HG03064 (cell line): ENCODE data around the gene PFN3.

Experiments
- ATAC-seq: cut with Tn5 transposase; IDR thresholded peaks from one replicate; pipeline ENCODE4 v1.9.1; 2021; ENCODE audit warnings: low read depth; ENCODE audit not compliant: unreplicated experiment

The PFN3 gene

DNA sequence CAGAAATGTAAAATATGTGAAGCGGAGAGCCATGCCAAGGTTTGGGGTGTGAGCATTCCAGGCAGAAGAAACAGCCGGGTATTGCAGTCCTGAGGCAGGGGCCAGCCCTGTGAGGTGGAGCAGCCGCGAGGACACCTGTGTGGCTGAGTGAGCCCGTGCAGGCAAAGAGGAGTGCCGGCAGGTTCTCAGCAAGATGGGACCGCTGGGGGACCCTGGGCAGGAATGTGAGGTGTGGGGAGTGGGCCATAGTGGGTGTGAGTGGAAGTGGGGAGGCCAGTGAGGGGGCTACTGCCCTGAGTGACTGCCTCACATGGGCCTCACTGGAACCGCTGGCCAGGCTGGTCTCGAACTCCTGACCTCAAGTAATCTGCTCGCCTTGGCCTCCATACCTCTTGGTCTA lies 38.0 kb upstream of the PFN3 start:
- no peak for ATAC-seq

DNA sequence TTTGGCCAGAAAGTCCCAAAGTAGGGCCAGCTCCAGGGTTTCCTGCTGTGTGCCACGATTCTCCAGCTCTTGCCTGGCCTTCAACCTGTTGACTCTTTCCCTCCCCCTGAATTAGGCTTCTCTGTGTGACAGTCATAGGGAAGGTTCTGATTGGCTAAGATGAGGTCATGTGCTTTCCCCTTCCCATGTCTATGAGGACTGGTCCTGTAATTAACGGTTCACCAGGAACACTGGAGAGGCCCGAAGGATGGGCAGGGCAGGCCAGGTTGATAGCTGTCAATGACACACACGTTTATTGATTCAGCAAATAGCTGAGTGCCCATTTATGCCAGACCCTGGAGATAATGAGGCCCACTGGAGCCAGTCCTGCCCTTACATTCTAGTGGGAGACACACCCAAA lies 37.2 kb upstream of the PFN3 start:
- no peak for ATAC-seq

DNA sequence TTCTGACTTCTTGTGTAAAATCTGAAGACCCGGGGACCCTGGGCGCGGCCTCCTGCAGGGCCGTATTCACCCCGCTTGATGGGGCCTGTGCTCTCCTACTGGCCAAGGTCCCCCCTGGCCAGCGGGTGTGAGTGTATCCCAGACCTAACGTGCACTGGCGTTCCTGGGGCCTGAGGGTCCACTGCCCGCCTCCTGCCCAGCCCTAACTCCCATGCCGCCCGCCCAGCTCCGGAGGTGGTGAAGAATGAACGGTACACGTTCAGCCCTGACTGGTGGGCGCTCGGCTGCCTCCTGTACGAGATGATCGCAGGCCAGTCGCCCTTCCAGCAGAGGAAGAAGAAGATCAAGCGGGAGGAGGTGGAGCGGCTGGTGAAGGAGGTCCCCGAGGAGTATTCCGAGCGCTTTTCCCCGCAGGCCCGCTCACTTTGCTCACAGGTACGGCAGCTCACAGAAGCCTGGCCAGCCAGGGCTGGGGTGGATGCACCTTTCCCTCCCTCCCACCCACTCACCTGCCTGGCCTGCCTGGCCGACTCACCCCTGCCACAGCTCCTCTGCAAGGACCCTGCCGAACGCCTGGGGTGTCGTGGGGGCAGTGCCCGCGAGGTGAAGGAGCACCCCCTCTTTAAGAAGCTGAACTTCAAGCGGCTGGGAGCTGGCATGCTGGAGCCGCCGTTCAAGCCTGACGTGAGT lies 35.5 kb upstream of the PFN3 start:
- no peak for ATAC-seq

DNA sequence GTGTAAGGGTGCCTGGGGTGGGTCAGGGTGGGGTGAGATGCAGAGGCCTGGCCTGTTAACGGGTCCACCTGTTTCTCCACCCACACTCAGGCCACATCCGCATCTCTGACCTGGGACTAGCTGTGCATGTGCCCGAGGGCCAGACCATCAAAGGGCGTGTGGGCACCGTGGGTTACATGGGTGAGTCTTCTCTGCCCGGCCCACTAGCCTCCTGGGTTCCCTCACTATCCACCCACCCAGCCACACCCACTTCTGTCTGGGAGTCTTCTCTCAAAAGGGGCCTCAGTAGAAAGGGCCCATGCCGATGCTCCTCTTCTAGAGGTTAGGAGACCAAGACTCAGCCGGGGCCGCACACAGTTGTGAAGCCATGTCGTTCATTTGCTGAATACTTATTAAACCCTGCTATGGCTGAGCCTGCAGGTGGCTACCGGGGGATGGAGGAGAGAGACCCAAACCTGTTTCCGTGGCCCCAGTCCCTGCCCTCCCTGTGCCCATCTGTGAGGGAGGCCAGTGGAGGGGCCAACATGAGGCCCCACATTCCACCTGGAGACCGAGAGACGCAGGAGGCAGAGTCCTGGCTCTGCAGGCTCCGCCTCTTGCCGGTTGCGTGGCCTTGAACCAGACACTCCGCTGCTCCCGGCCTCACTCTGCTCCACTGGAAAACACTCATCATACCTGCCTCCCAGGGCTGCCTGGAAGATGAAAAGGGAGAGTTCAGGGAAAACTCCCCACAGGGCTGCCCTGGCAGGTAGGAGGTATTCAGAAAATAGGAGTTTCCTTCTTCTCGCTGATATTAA lies 34.7 kb upstream of the PFN3 start:
- no peak for ATAC-seq

DNA sequence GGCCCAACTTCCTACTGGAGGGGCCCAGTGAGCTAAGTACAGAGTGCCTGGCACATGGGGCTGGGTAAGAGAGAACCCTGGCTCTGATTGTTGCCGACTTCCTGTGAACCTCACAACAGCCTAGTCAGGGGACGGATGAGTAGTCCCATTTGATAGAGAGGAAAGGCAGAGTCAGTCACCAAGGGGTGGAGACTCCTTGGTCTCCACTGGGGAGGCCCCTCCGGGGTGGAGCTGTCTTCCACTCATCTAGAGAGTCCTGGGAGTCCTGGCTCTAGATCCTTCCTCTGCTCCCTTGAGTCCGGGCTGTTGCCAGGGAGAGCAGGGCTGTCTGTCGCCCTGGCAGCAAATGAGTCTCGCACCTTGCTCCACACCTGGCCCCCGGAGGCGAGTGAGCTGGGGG lies 34.0 kb upstream of the PFN3 start:
- ATAC-seq = no peak

DNA sequence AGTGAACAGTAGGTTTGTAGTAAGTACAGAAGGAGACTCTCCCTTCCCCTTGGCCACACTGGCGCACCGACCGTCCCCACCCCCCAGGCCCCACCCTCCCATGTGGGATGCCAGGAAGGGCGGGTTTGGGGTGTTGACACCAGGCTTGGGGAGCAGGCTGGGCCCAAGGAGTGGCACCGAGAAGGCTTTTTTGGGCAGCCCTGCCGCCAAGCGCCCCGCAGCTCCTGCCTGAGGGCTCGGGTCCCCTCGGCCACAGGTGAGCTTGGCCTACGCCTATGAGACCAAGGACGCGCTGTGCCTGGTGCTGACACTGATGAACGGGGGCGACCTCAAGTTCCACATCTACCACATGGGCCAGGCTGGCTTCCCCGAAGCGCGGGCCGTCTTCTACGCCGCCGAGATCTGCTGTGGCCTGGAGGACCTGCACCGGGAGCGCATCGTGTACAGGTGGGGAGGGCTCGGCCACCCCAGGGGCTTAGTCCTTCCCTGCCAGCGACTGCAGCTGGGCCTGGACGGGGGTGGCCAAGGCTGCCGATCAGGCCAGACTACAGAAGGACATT lies 33.3 kb upstream of the PFN3 start:
- no peak for ATAC-seq

DNA sequence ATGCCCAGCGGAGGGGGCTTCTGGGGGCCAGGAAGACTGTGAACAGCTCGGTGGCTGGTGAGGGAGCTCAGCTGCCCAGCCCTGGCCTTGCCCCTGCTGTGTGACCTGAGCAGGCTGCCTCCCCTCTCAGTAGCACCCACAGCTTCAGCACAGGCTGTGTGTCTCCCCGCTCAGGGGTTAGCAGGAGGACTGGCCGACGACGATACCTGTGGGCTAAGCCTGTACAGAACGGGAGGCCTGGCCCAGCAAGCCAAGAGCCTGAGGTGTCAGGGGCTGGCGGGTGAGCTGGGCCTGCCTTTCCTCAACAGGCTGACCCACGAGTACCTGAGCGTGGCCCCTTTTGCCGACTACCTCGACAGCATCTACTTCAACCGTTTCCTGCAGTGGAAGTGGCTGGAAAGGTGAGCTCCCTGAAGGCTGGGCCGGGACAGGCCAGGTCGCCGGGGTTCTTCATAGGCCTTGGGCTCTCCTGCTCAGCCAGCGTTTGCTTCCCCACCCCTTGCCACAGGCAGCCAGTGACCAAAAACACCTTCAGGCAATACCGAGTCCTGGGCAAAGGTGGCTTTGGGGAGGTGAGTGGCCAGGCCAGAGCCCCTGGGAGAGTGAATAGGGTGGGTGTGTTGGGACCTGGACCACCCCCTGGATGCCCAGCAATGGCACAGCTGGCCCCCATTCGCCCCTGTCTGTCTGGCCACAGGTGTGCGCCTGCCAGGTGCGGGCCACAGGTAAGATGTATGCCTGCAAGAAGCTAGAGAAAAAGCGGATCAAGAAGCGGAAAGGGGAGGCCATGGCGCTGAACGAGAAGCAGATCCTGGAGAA lies 32.6 kb upstream of the PFN3 start:
- ATAC-seq = no peak

DNA sequence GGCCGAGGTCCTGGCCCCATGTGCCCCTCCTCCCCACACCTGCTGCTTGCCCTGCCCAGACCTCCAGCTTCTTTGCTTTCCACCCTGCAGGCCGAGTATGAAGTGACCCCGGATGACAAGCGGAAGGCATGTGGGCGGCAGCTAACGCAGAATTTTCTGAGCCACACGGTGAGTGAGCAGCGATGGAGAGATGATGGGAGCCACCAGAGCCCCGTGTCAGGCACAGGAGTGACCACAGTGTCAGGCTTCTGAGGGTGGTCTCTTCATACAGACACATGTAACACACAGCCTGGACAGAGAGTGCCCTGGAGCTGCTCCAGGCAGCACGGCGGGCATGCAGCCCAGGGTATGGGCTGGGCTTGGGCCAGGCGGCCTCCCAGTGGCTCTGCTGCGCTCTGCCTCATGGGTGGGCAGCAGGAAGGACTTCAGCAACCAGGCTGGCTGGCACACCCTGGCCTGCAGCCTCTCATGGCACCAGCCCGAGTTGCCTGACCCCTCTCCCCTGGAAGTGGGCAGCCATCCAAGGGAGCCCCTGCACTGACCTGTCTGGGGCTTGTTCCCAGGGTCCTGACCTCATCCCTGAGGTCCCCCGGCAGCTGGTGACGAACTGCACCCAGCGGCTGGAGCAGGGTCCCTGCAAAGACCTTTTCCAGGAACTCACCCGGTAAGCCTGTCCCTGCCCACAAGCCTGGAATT lies 31.8 kb upstream of the PFN3 start:
- no peak for ATAC-seq

DNA sequence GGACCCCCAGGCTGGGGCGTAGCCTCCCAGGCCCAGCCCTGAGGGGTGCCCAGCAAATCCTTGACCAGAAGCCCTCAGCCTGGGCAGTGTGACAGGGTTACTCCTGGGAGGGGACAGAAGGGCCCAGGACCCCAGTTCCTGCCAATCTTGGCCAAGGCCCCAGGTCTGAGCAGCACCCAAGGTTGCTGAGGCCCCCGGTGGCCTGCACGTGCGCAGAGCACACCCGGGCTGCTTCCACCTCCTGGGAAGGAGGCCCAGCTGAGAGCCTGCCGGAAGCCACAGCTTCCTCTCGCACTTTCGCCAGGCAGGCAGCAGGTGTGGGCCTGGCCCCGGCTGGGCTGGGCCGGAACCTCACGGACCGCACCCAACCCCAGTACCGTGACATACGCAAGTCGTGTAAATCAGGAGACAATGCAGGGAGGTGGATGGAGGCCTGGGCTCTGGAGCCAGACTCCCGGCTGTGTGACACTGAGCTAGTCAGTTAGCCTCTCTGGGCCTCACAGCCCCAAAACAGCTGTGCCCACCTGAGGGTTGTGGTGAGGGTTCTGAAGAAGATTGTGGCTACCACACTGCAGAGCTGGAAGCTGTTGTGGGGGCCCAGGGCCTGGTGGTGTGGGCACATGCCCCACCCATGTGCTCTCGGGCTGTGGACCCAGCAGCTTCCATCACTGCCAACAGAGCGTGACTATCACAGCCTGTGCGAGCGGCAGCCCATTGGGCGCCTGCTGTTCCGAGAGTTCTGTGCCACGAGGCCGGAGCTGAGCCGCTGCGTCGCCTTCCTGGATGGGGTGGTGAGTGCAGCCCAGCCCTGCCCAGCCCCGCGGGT lies 31.1 kb upstream of the PFN3 start:
- peak; percentile 38 for ATAC-seq

DNA sequence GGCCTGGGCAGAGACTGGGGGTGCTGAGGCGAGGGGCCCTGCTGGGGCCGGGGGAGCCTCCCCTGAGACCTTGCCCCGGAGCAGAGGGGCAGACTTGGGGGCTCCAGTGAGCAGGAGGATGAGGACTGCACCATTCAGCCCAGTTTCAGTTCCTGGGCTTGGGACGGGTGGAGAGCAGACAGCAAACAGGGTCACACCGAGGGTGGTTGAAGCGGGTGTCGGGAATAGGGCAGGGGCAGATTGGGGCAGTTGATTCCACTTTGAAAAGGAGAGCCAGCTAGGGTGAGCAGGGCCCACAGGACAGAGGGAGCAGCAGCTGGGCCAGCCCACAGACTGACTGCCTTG lies 30.5 kb upstream of the PFN3 start:
- no peak for ATAC-seq

DNA sequence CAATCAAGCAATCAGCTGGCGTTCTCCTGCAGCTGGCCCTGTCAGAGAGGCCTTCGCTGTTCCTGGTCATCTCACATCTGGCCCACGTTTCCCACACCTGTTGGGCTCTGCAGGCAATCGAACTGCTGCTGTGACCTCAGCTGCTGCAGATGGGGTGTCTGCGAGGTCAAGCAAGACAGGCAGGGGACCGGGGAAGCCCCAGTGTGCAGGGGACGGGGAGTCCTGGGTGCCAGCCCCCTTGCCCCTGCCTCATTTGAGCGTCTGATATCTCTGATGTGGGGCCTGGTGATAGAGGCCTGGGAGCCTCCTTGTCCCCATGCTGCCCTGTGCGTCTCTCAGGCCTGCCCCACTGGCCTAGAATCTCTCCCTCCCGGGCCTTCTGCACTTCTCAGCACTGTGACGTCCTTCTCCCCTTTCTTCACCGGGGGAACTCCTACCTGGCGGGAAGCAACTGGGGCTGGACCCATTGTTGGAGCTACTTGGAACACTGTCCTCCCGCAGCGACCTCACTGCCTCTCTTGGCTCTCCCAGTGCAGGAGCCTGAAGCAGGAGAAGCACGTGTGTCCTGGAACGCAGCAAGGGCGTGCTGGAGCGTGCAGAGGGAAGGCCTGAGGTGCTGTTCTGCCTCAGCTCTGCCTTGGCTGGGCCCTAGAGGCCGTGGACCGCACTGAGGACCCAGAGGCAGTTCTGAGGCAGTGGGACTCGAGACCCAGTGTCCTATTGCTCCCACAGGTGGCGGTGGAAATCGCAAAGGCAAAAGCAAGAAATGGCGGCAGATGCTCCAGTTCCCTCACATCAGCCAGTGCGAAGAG lies 29.9 kb upstream of the PFN3 start:
- no peak for ATAC-seq

DNA sequence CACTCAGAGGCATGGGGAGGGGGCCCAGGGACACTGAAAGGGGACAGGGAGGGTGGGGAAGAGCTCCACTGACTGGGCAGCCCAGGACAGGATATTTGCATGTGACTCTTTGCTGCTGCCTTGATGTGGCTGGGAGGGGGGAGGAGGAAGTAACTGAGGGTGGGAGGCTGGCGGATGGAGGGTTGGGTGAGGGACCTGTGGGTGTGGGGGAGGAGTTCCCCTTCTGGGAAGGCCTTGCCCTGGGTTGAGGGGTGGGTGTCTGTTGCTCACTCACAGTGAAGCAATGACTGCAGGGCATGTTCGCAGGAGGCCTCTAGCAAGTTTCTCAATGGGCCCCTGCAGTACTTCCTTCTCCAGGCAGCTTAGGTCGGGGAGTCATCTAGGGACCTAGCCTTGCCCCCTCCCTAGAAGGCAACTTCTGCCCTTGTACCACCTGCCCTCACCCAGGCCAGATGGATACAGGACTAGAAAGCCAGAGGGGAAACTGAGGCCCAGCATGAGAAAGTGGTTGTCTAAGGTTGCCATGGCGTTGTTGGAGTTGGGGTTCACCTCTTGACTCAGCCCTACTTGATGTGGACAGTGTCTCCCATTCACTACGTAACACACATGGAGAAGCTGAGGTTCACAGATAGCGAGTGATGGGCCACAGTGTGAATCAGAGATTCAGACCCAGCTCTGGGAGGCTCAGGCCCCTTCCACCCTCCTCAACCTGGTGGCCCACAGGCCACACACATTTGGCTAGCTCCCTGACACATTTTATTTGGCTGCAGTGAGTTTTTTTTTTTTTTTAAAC lies 29.0 kb upstream of the PFN3 start:
- no peak for ATAC-seq

DNA sequence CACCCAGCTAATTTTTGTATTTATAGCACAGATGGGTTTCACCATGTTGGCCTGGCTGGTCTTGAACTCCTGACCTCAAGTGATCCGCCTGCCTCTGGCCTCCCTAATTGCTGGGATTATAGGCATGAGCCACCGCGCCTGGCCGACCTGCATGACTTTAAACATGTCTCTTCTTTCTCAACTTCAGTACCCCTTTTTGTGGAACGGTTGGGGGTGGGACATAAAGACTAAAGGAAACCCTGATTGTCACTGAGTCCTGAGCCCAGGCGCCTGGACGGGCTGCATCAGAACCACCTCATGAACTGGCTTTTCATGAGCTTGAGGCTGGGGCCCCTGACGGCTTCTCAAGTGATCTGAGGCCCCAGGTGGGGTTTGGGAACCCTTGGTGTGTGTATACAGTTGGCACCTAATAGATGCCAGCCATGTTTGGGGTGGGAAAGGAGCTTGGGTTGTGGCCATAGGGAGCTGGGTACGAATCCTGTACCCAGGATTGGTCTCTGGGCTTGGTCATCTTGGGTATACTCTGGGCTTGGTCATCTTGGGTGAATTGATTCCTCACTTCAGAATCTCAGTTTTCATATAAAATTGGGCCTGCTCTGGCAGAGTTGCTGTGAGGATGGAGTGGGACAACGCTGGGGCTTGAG lies 28.2 kb upstream of the PFN3 start:
- ATAC-seq = no peak

DNA sequence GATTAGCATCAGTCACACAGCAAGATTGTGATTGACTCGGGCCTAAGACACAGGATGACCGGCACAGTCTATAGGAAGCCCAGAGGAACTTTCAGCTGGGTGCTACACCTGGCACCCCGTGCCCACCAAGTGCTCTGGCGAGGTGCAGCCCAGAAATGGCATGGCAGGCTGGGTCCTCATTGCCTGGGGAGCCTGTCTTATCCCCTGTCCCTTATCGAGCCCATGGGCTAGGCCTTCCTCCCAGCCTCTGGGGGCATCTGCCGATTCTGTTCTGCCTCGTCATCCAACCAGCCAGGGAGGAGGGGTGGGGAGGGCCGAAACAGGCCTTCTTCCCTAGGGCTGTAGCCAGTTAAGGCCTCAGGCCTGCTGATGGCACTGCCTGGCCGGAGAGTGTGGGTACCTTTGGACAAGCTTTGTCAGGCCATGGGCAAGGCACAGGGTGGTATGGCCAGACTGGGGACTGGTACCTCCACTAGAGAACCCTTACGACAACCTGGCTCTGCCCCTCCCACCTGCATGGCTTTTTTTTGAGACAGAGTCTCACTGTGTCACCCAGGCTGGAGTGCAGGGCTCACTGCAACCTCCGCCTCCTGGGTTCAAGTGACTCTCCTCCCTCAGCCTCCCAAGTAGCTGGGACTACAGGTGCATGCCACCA lies 27.6 kb upstream of the PFN3 start:
- ATAC-seq = no peak

DNA sequence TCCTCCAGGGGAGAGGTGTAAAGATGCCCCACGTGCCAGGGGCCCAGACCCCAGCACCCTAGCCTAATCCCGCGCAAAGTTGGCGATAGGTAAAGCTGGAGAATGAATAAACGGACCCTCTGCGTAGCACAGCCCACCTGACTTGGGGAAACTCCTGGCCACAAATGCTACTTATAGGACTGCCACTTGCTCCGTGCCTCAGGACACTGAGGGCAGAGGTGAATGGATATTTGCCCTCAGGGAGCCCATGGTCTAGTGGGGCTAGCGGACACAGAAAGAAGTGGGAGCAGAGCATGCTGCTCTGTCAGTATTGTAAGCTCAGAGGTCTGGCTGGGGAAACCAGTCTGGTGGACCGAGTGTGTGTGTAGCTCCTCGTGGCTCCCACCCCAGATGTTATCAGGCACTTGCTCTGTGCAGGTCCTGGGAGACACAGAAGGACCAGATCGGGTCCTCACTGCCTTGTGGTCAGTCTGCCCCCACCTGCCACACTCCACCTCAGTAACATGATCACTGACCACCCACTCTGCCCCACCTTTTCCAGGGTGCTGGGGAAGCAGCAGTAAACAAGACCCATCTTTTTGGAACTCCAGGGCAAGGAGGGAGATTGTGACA lies 26.9 kb upstream of the PFN3 start:
- no peak for ATAC-seq

DNA sequence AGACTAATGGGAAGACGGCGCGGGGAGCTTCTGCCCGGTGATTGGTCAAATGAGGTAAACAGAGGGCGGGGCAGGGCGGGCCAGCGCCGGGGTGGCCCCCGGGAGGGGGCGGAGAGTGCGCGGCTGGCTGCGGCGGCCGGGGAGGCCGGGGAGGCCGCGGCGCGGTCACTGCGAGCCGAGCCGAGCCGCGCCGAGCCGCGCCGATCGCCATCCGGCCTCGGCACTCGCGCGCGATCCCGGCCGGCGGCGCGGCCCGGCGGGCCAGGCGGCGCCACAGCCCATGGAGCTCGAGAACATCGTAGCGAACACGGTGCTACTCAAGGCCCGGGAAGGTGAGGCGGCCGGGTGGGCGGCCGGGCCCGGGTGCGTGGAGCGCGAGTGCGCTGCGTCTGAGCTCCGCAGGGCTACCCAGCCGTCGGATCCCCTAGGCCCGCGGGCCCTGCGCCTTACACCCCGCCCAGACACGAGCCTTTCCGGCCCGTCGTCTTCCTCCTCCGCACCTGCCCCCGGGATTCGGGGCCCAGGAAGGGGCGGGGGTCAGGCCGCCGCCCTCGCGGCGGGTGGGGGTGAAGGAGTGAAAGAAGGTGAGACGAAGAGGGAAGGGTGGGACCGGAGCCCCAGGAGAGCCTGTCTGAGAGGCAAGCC lies 26.2 kb upstream of the PFN3 start, which contains the start of gene GRK6:
Gene GRK6, plus strand, starts transcription at position 111 of the 645 bp plus-strand sequence. Its CDS starts 170 bp downstream, at position 281.
- ATAC-seq = peak; percentile 12
